Measurements from ENCODE around the gene BPI.

DNA sequence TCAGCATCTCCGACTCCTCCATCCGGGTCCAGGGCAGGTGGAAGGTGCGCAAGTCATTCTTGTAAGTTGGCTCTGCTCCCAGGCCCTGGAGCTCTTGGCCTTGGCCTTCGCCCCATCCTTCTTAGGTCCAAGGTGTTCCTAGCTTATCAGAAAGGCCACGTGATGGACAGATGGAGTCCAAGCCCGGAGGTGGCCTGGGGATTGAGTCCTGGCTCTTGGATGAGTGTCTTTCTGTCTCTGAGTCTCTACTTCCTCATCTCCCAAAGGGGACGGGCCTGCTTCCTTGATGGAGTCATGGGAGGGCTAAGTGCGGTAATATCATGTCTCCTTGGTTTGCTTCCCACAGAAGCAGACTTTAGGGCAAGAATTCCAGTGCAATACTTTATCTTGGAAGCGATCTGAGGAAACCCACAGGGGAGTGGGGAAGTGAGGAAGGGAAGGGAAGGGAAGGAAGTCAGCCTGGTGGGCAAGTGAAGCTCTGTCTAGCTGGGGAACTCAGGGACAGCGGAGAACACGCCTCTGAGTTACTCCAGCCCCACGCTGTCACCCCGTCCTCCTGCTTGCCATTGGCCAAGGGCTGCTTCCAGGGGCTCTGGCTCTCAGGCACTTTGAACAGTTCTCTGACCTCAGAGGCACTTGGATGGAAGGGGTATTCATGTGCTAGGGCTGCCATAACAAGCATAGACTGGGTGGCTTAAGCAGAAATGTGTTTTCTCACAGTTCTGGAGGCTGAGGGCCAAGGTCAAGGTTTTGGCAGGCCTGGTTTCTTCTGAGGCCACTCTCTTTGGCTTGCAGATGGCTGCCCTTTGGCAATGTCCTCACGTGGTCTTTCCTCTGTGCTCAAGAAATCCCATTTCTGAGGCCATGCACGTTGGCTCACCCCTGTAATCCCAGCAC lies 47.2 kb downstream of the BPI start:
- TF ChIP-seq CTCF (IDR thresholded peaks at IDR 0.05) (no peak), POLR2A (IDR thresholded peaks at IDR 0.05) (no peak)

Measured in heart left ventricle (tissue), 13 donors.